Panc1 (cell line): Measurements from ENCODE around the gene SPTBN1. TPM values are rescaled to one million over a fixed set of nuclear protein-coding genes. Genes with fewer than 3 reads are reported as not detected.

ENCODE experiments used
- ATAC-seq: fragments of 200-7000 bp; cut with Tn5 transposase; 2 replicates; pipeline ENCODE4 v1.9.1; 2020; ENCODE audit warnings: mild to moderate bottlenecking, moderate library complexity
- BruUV-seq: library from RNA; stranded (reverse); fragments of 400-500 nt; replicated peaks from 2 replicates; lab custom pipeline; 2021; lab: Mats Ljungman, UMichigan
- CTCF ChIA-PET: fragments of 300-600 bp; sonication (Branson Sonifier 250); formaldehyde crosslinking; loops from one replicate; lab custom pipeline; 2022; ENCODE audit warnings: antibody characterized with exemption; lab: Charles Lee
- POLR2A ChIA-PET: fragments of 300-600 bp; sonication (Branson Sonifier 250); formaldehyde crosslinking; loops from one replicate; lab custom pipeline; 2022; ENCODE audit warnings: antibody characterized with exemption; lab: Charles Lee
- DNase-seq: peaks from one replicate; pipeline ENCODE4 v3.0.0-alpha.2; 2010; ENCODE audit warnings: low read depth, low spot score
- H3K27ac ChIP-seq: 2 replicates; pipeline ENCODE4 v1.5.1; 2011; ENCODE audit warnings: mild to moderate bottlenecking, low read length, inconsistent platforms
- H3K27me3 ChIP-seq: fragments of 200-500 bp; sonication (Bioruptor generic); 2 replicates; pipeline ENCODE4 v1.6.0; 2014; ENCODE audit warnings: low read length, inconsistent platforms; ENCODE audit not compliant: control insufficient read depth, insufficient read depth
- H3K36me3 ChIP-seq: fragments of 200-500 bp; sonication (Bioruptor generic); 2 replicates; pipeline ENCODE4 v1.5.1; 2014; ENCODE audit warnings: inconsistent platforms, mild to moderate bottlenecking, low read length, moderate library complexity; ENCODE audit not compliant: control insufficient read depth, insufficient read depth
- H3K4me1 ChIP-seq: 2 replicates; pipeline ENCODE4 v1.5.1; 2011; ENCODE audit warnings: inconsistent platforms, mild to moderate bottlenecking, low read length, moderate library complexity; ENCODE audit not compliant: control insufficient read depth, insufficient read depth
- H3K4me3 ChIP-seq, 2 experiments: 2 replicates each; pipeline ENCODE4 v1.5.1; 2011 to 2012; ENCODE audit warnings: low read depth in 2 of 2, low read length in 2 of 2, mild to moderate bottlenecking in 2 of 2, inconsistent platforms in 1 of 2, moderate library complexity in 1 of 2
- H3K9me3 ChIP-seq: fragments of 200-500 bp; sonication (Bioruptor generic); 2 replicates; pipeline ENCODE4 v1.5.1; 2014; ENCODE audit warnings: low read depth, mild to moderate bottlenecking, inconsistent platforms, low read length, moderate library complexity; ENCODE audit not compliant: control insufficient read depth, insufficient read depth
- CTCF ChIP-seq: fragments of 450-650 bp; IDR thresholded peaks from 2 replicates; pipeline ENCODE4 v1.5.1; 2017; ENCODE audit warnings: mild to moderate bottlenecking
- POLR2AphosphoS5 ChIP-seq: IDR thresholded peaks from 2 replicates; pipeline ENCODE4 v1.6.1; 2012; ENCODE audit warnings: mild to moderate bottlenecking, low read depth, low read length, moderate library complexity
- REST ChIP-seq, 2 experiments: IDR thresholded peaks; 2 replicates each; pipeline ENCODE4 v1.6.1; 2011 to 2012; ENCODE audit warnings: low read depth in 2 of 2, control low read depth in 1 of 2, low read length in 1 of 2, mild to moderate bottlenecking in 1 of 2, moderate library complexity in 1 of 2; ENCODE audit not compliant: insufficient read depth in 1 of 2
- SIN3A ChIP-seq: IDR thresholded peaks from 2 replicates; pipeline ENCODE4 v1.6.1; 2012; ENCODE audit warnings: low read depth, mild to moderate bottlenecking, low read length, moderate library complexity, borderline replicate concordance; ENCODE audit not compliant: insufficient read depth
- TCF7L2 ChIP-seq: IDR thresholded peaks from 2 replicates; pipeline ENCODE4 v1.6.1; 2011; ENCODE audit warnings: mild to moderate bottlenecking, low read depth, low read length, inconsistent platforms
- in situ Hi-C: cut with HindIII; loops from 2 replicates; pipeline ENCODE4 v1.10.0; 2016; ENCODE audit warnings: low sequenced_read_pairs, low pct_unique_long_range_greater_than_20kb
- intact Hi-C: fragments of 100-400 bp; cut with micrococcal nuclease; formaldehyde crosslinking; loops from one replicate; pipeline ENCODE4 v1.10.0; 2022; ENCODE audit not compliant: unreplicated experiment
- total RNA-seq: library from RNA; stranded (reverse); gene quantifications from one replicate; pipeline ENCODE4 v1.2.1, GENCODE V29; 2021; ENCODE audit not compliant: unreplicated experiment

Gene SPTBN1
- total RNA-seq, 1 experiment from 2014 or later: 169 TPM

GRCh38 chr2:54579682-54580620 lies 123.8 kb downstream of the SPTBN1 start:
- TF ChIP-seq REST (IDR thresholded peaks at IDR 0.05; ENCODE audit: insufficient read depth in 1 of 2, low read depth in 2 of 2, low read length in 1 of 2): no peak
- no peaks in the 10 kb centered on the region for H3K27me3 ChIP-seq
- in situ Hi-C loops (no loop called here), intact Hi-C loops (no loop called here)
- DNase-seq (no peak), ATAC-seq (peak; percentile 57)
- H3K36me3 ChIP-seq: no peaks in the 10 kb centered on the region
- H3K4me3 ChIP-seq: peak overlapping the region in 1 of 2 experiments; percentile 10; a peak in 2 of 4 replicates
- no peaks in the 10 kb centered on the region for H3K9me3 ChIP-seq
- CTCF ChIA-PET: no interaction called here
- H3K4me1 ChIP-seq: peaks cover 69% of the 10 kb centered on the region
- BruUV-seq: no TSS peak
- H3K27ac ChIP-seq: peak overlapping the region; percentile 68
- POLR2A ChIA-PET: no interaction called here

GRCh38 chr2:54581326-54582039 lies 125.4 kb downstream of the SPTBN1 start:
- CTCF ChIA-PET: interaction anchor here (0.6 to 1.0 kb wide), 2 partner anchors 38 to 57 kb away, joined by 3 read pairs; no protein-coding TSS in a partner anchor
- Histone ChIP-seq H3K4me1 (peaks cover 62% of the 10 kb centered on the region), H3K27me3 (no peaks in the 10 kb centered on the region), H3K9me3 (no peaks in the 10 kb centered on the region), H3K36me3 (no peaks in the 10 kb centered on the region), H3K27ac (no peak overlapping the region), H3K4me3 (no peak overlapping the region)
- no peak for TF ChIP-seq CTCF
- TF ChIP-seq SIN3A: no peak
- TF ChIP-seq POLR2AphosphoS5: no peak
- TF ChIP-seq TCF7L2: no peak
- no peak for TF ChIP-seq REST (IDR thresholded peaks at IDR 0.05; ENCODE audit: insufficient read depth in 1 of 2, low read depth in 2 of 2, low read length in 1 of 2)
- DNase-seq: no peak
- intact Hi-C loops: no loop called here
- POLR2A ChIA-PET: interaction anchor here (0.7 kb wide), 1 partner anchor 19 kb away, joined by 4 read pairs; no protein-coding TSS in a partner anchor
- ATAC-seq: no peak
- in situ Hi-C loops: no loop called here
- BruUV-seq: no TSS peak
